Endothelial cell of hepatic sinusoid (primary cell): ENCODE results near the gene S1PR1.
"Not testable (repeated sequence)": the region's sequence is repeated elsewhere in the genome, so short reads cannot be mapped to it uniquely, and the experiment has no call there.

Experiments
- in situ Hi-C: cut with HindIII; loops from 2 replicates; pipeline ENCODE4 v1.10.0; 2017; ENCODE audit warnings: low sequenced_read_pairs

S1PR1 gene

GRCh38 chr1:101236516-101237228, at the start of gene S1PR1:
S1PR1 (plus strand) TSS chr1:101237019; CDS start chr1:101238985, 1,966 bp downstream.
- in situ Hi-C loops, result no loop called here

DNA sequence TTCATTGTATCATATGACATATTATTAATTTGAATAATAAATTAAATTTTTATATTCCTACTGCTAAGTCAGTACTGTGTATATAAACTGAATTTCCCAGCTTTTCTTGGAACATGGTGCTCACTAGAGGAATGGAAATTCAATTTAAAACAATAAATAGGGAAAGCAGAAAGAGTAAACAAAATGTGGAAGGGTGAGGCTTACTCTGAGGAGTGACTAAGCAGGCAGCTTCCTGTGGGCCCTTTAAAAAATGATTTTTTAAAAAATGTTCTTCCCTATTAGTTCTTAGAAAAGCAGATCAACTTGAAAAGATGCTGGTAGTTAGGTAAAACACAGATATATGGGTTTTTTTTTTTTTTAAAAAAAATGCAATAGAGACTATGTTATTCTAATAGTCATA, 49.5 kb upstream of the S1PR1 start:
- in situ Hi-C loops, result no loop called here

DNA sequence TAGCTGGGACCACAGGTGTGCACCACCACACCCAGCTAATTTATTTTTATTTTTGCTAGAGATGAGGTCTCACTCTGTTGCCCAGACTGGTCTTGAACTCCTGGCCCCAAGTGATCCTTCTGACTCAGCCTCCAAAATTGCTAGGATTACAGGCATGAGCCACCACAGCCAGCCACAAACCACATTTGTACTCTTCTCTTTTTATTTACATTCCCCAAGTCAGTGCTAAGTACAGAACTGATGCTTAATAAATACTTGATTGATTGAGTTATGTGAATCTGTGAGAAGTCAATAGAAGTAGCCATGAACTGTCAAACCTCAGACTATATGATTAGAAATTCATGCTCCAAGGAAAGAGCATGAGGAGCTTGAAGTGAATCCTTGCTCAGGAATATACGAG, 48.5 kb upstream of the S1PR1 start:
- in situ Hi-C loops, result no loop called here

- in situ Hi-C loops, result not testable (repeated sequence)
These were observed 47.9 kb upstream of the S1PR1 start for GRCh38 chr1:101188968-101189367.

DNA sequence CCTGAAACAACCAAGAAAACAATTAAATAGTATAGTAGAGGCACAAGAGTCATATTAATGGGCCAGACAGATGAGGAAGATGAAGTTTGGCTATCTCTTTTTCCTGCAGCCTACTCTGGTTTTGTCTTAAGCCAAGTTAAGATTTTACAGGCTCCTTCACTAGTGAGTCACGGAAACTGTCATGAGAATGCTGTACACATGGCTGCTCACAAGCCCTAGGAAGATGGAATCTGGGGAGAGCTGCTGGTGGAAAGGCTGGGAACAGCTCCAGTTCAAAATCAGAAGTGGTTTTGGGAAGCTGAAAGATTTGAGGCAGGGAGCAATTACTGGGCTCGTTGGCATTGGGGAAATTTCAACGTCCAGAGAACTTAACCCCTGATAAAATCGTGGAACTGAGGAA, 46.4 kb upstream of the S1PR1 start:
- in situ Hi-C loops, result loop anchor here (5.0 kb wide), 2 partner anchors 57 to 58 kb away; no protein-coding TSS in a partner anchor

GRCh38 chr1:101191049-101191448, 45.8 kb upstream of the S1PR1 start:
- in situ Hi-C loops, result loop anchor here (5.0 kb wide), 2 partner anchors 56 to 59 kb away; no protein-coding TSS in a partner anchor

DNA sequence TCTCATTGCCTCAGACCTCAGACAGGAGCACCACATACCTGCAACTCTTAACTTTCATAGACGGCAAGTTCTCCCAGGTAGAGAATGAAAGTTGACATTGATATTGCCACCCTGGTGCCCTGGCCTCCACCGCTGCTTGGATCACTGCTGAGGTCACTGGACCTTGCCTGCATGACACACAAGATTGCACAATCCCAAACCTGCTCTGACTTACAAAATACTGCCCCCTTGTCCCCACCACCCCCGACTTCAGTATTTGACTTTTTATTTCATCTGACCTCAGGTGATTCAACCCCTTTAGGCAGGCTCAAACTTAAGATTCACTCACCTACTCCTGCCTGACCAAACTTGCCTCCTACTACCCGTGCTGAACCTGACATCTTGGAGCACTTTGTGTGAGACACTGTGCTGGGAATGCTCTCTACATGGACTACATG, 43.1 kb upstream of the S1PR1 start:
- in situ Hi-C loops, result loop anchor here (5.0 kb wide), 2 partner anchors 54 to 61 kb away; no protein-coding TSS in a partner anchor

DNA sequence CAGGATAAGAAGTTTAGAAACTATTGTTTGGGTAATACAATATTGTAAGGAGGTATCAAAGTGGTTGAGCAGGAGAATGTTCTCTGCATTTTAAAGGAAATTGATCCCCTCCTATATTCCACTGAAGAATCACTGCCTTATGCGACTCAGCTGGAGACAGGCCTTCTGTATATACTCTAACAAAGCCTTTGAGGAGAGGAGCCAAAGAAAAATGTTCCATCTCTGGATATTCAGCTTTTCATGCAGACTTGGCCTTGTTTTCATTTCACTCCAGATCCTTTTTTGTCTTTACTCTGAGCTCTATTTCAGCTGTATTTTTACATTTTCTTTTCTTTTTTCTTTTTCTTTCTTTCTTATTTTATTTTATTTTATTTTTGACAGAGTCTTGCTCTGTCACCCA, 42.1 kb upstream of the S1PR1 start:
- in situ Hi-C loops, result loop anchor here (5.0 kb wide), 2 partner anchors 53 to 62 kb away; no protein-coding TSS in a partner anchor

DNA sequence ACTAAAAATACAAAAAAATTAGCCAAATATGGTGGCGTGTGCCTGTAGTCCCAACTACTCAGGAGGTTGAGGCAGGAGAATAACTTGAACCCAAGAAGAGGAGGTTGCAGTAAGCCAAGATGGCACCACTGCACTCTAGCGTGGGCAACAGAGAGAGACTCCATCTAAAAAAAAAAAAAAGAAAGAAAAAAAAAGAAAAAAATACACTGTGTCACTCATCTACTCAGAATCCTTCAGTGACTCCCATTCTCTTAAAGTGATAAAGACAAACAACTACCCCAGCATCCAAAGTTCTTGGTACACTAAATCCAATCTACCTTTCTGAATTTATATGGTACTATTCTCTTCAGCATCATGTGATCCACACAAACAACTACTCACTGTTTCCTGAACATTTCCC, 40.2 kb upstream of the S1PR1 start:
- in situ Hi-C loops, result no loop called here

DNA sequence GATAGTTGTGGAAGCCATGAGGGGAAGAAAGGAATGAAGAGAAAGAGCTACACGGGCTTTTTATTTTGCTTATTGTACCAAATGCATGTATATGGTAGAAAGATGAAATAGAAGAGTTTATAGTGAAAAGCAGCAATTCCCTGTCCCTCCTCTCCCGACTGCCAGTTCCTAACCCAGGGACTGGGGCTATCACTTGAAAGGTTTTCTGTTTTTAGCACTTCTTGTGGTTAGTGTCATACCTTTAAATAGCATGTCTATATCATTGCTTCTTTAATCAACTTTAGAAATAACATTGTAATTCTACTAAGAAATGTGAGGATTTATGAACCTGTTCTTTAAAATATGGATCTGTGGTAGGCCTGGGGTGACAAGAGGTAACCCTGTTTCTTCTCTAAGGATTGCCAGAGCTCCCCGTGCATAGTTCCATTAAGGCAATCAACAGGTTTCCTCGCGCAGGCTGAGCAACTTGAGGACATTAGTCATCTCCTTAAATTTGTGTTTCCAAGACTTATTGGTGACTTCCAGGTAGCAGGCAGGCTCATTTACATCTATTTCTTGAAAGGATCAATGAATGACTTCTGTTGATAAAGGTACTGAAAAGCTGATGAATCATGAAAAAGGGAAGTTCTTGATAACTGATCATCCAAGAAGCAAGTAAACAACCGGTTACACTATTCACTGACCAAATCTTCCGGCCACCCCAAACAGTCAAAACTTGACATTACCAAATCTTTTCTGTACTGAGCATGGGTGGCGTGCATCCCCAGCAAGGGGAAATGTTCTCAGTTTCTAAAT, 37.8 kb upstream of the S1PR1 start:
- in situ Hi-C loops, result no loop called here

DNA sequence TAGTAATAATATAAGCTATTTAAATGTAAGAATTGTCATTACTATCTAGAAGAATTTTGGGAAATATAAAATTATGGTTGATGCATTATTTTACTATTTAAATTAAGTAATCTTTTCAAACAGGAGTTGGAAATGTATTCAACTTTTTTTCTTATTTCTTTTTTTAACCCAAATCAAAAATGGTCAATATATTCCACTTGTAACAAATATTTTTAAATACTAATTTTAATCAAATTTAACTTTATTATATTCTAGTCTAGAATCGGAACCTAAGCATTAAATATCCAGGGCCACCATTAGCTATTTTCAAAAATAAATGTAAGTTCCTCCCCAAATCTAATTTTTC, 37.2 kb upstream of the S1PR1 start:
- in situ Hi-C loops, result no loop called here

DNA sequence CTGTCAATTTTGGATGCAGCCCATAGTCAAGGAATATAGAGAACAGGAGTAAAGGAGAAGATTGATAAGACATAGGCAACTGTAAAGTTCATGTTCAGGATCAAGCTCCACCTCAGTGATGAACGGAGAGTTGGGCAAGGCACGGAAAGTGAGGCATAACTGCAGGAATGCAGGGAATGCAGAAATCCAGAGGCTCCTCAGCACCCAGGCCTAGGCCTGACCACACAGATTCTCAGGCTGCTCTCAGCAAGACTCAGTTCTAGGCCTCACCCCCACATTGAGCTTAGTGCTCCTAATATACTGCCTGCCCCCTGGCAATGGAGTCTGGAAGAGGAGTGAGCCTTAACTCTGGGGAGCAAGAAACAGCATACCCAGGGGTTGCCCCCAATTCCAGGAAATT, 36.3 kb upstream of the S1PR1 start:
- in situ Hi-C loops, result no loop called here

GRCh38 chr1:101203820-101204540, 32.8 kb upstream of the S1PR1 start:
- in situ Hi-C loops, result no loop called here

DNA sequence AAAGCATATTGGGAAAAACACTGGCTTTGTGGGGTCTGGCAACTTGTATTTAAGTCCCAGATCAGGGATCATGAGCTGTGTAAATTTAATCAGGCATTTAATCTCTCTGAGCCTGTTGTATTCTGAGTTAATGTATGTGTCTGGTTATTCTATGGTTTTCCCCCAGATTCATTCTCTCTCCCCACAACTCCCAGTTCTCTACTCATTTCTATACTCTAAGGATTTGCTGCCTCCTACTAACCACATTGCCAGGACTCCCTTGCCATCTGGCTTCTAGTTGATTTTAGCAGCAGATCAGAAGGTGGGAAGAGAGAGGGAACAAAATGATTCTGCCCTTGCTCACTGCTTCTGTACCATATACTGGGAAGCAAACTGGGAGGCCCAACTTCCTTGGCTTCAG, 31.4 kb upstream of the S1PR1 start:
- in situ Hi-C loops, result no loop called here

DNA sequence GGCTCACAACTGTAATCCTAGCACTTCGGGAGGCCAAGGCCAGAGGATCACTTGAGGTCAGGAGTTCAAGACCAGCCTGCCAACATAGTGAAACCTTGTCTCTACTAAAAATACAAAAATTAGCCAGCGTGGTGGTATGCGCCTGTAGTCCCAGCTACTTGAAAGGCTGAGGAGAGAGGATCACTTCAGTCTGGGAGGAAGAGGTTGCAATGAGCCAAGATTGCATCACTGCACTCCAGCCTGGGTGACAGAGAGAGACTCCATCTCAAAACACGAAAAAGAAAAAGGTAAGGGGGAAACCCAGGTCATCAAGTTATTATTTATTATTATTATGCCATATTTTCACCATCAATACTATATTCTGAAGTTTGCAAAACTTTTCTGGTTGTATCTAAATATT, 30.7 kb upstream of the S1PR1 start:
- in situ Hi-C loops, result not testable (repeated sequence)

DNA sequence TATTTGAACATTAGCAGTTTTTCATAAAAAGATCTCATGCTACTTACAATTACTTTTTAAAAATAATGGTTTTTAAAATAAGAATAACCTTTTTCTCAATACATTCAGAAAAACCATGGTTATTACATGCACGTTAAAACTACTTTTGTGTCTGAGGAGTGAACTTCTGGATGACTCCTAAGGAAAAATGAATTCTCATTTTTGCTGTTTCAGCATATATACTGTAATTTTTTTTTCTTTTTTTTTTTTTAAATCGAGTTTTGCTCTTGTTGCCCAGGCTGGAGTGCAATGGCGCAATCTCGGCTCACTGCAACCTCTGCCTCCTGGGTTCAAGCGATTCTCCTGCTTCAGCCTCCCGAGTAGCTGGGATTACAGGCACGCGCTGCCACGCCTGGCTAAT, 29.5 kb upstream of the S1PR1 start:
- in situ Hi-C loops, result not testable (repeated sequence)

GRCh38 chr1:101207891-101208290, 28.9 kb upstream of the S1PR1 start:
- in situ Hi-C loops, result no loop called here

DNA sequence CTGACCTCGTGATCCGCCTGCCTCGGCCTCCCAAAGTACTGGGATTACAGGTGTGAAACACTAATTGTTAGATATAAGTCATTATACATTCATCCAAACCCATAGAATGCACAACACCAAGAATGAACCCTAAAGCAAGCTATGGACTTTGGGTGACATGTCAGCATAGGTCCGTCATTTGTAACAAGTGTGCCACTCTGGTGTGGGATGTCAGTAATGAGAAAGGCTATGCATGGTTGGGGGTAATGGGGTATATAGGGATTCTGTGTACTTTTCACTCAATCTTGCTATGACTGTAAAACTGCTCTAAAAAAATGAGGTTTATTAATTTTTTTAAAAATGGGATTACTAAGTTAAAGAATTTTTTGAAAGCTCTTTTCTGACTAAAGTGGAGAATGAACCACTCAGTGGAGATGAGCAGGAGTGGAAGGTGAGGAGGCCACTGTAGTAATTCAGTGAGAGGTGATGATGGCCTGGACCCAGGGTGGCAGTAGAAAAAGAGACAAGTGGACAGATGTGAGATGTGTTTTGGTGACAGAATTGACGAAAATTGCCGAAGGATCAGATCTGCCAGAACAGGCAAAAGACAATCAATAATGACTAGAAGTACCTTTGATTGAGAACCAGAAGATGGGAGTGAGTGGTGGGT, 21.3 kb upstream of the S1PR1 start:
- in situ Hi-C loops, result no loop called here

- in situ Hi-C loops, result no loop called here
These were observed 20.2 kb upstream of the S1PR1 start for GRCh38 chr1:101216623-101217022.

DNA sequence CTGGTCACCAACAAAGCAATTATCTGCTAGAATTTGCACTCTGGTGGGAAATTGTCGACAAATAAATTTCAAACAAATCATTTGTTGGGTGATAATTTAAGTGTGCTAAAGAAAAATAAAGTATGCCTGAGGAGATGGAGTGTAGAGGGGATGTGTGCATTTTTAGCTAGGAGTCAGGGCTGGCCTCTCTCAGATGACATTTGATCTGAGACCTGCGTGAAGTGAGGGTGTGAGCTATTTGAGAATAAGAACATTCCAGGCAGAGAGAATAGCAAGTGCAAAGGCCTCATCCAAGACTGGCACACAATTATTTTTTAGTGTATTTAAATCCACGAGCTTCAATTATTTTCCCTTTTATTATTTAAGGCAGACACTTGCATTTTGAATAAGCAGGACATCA, 19.7 kb upstream of the S1PR1 start:
- in situ Hi-C loops, result no loop called here

GRCh38 chr1:101218968-101219367, 17.9 kb upstream of the S1PR1 start:
- in situ Hi-C loops, result not testable (repeated sequence)
